Stimulated activated CD8-positive, alpha-beta memory T cell treated with anti-CD3 and anti-CD28 coated beads, Interleukin-7, amount 100 ng/mL, for 48 hours (primary cell): ENCODE results near the gene NUDT12.

Source experiments
- DNase-seq, 2 donors: peaks; one replicate each; pipeline ENCODE4 v3.0.0-alpha.2; 2020; ENCODE audit warnings: low read depth in 1 of 2; ENCODE audit errors: extremely low read depth in 1 of 2

Gene NUDT12

GRCh38 chr5:103562453-103563157 lies at the start of gene NUDT12:
NUDT12 (minus strand) TSS chr5:103562789; CDS start chr5:103560248, 2,541 bp downstream.
- peak; percentile 3 to 14 for DNase-seq

GRCh38 chr5:103607346-103607745 lies 44.8 kb upstream of the NUDT12 start:
- no peak for DNase-seq

GRCh38 chr5:103605277-103605676 lies 42.7 kb upstream of the NUDT12 start:
- DNase-seq: no peak

GRCh38 chr5:103602438-103602837 lies 39.8 kb upstream of the NUDT12 start:
- DNase-seq: no peak

GRCh38 chr5:103601314-103601713 lies 38.7 kb upstream of the NUDT12 start:
- no peak for DNase-seq

GRCh38 chr5:103600086-103600485 lies 37.5 kb upstream of the NUDT12 start:
- DNase-seq: no peak

GRCh38 chr5:103598997-103599566 lies 36.5 kb upstream of the NUDT12 start:
- no peak for DNase-seq

GRCh38 chr5:103590221-103590620 lies 27.6 kb upstream of the NUDT12 start:
- no peak for DNase-seq

- DNase-seq: no peak
These were observed 27.2 kb upstream of the NUDT12 start for GRCh38 chr5:103589776-103590175.

GRCh38 chr5:103589357-103589756 lies 26.8 kb upstream of the NUDT12 start:
- no peak for DNase-seq

- DNase-seq: no peak
These were observed 24.7 kb upstream of the NUDT12 start for GRCh38 chr5:103587185-103587748.

GRCh38 chr5:103582364-103582763 lies 19.8 kb upstream of the NUDT12 start:
- DNase-seq: no peak

GRCh38 chr5:103573411-103573810 lies 10.8 kb upstream of the NUDT12 start:
- DNase-seq: no peak

- no peak for DNase-seq
These were observed 9.9 kb upstream of the NUDT12 start for GRCh38 chr5:103572454-103572853.

GRCh38 chr5:103571730-103572129 lies 9.1 kb upstream of the NUDT12 start:
- DNase-seq: no peak

- no peak for DNase-seq
These were observed 6.9 kb upstream of the NUDT12 start for GRCh38 chr5:103569313-103570060.

GRCh38 chr5:103565719-103566118 lies 3.1 kb upstream of the NUDT12 start:
- DNase-seq: no peak

- no peak for DNase-seq
These were observed 720 bp downstream of the NUDT12 start for GRCh38 chr5:103561685-103562452.

- no peak for DNase-seq
These were observed 1.8 kb downstream of the NUDT12 start for GRCh38 chr5:103560826-103561225.

- DNase-seq: no peak
These were observed 15.7 kb downstream of the NUDT12 start for GRCh38 chr5:103546858-103547257.

- no peak for DNase-seq
These were observed 20.1 kb downstream of the NUDT12 start for GRCh38 chr5:103542441-103542840.
